Activated effector memory CD4-positive, alpha-beta T cell treated with Interleukin-2 at 50 U/mL for 16 hours (primary cell): ENCODE data around the gene CDCA3.

Experiments
- DNase-seq: peaks from one replicate; pipeline ENCODE4 v3.0.0-alpha.2; 2020

CDCA3 gene

GRCh38 chr12:6819106-6820030, 31.7 kb downstream of the CDCA3 start:
- no peak for DNase-seq

GRCh38 chr12:6818645-6819044, 32.4 kb downstream of the CDCA3 start:
- no peak for DNase-seq

- no peak for DNase-seq
Observed at GRCh38 chr12:6818222-6818621, 32.9 kb downstream of the CDCA3 start.

- DNase-seq = no peak
Observed at GRCh38 chr12:6817662-6818157, 33.4 kb downstream of the CDCA3 start.

- no peak for DNase-seq
Observed at GRCh38 chr12:6817098-6817497, 34.0 kb downstream of the CDCA3 start.

GRCh38 chr12:6816598-6816997, 34.5 kb downstream of the CDCA3 start:
- no peak for DNase-seq

- DNase-seq = no peak
Observed at GRCh38 chr12:6813363-6813762, 37.7 kb downstream of the CDCA3 start.

- no peak for DNase-seq
Observed at GRCh38 chr12:6810758-6811157, 40.3 kb downstream of the CDCA3 start.

GRCh38 chr12:6809056-6809455, 42.0 kb downstream of the CDCA3 start:
- no peak for DNase-seq

GRCh38 chr12:6807170-6807569, 43.9 kb downstream of the CDCA3 start:
- no peak for DNase-seq

- no peak for DNase-seq
Observed at GRCh38 chr12:6799147-6799546, 51.9 kb downstream of the CDCA3 start.
